HEK293 (cell line): ENCODE data around the gene DUSP3.

Source experiments
- CTCF ChIA-PET: fragments of 350-600 bp; formaldehyde crosslinking; extraction: SDS; loops from one replicate; lab custom pipeline; 2021; ENCODE audit warnings: antibody characterized with exemption; lab: Yijun Ruan, JAX
- POLR2A ChIA-PET: fragments of 300-600 bp; formaldehyde crosslinking; extraction: SDS; loops from one replicate; lab custom pipeline; 2020; ENCODE audit warnings: antibody characterized with exemption, inconsistent platforms; lab: Yijun Ruan, JAX
- H3K27ac ChIP-seq: fragments of 200-500 bp; sonication (Bioruptor generic); 2 replicates; pipeline ENCODE4 v1.5.1; 2014; ENCODE audit warnings: low read depth, low read length, control low read depth, inconsistent platforms; ENCODE audit errors: extremely low read depth
- H3K36me3 ChIP-seq, 2 experiments: fragments of 200-500 bp in 1 of 2; sonication (Bioruptor generic) in 1 of 2; 1 replicate in 1 of 2; 2 replicates in 1 of 2; pipeline ENCODE4 v1.5.1; 2014 to 2017; ENCODE audit warnings: inconsistent platforms in 2 of 2, low read length in 2 of 2; ENCODE audit not compliant: control insufficient read depth in 2 of 2, insufficient read depth in 1 of 2
- H3K4me1 ChIP-seq: fragments of 200-500 bp; sonication (Bioruptor generic); 2 replicates; pipeline ENCODE4 v1.5.1; 2014; ENCODE audit warnings: mild to moderate bottlenecking, low read length, inconsistent platforms; ENCODE audit not compliant: control insufficient read depth, insufficient read depth
- H3K4me3 ChIP-seq: 2 replicates; pipeline ENCODE4 v1.5.1; 2011; ENCODE audit warnings: low read depth, mild to moderate bottlenecking, control low read depth, low read length, moderate library complexity
- H3K9me3 ChIP-seq: fragments of 200-500 bp; sonication (Bioruptor generic); 2 replicates; pipeline ENCODE4 v1.5.1; 2014; ENCODE audit warnings: low read depth, low read length, inconsistent platforms; ENCODE audit not compliant: control insufficient read depth, insufficient read depth
- HOXD13 ChIP-seq: sonication (generic); formaldehyde crosslinking; IDR thresholded peaks from 2 replicates; pipeline ENCODE4 v1.8.0; 2022; ENCODE audit warnings: missing genetic modification reagents, borderline replicate concordance
- KLF7 ChIP-seq: fragments of 450-650 bp; formaldehyde crosslinking; IDR thresholded peaks from 2 replicates; pipeline ENCODE4 v1.5.1; 2016; ENCODE audit warnings: missing biosample characterization, missing genetic modification characterization, borderline replicate concordance
- PRDM1 ChIP-seq: fragments of 450-650 bp; formaldehyde crosslinking; IDR thresholded peaks from 2 replicates; pipeline ENCODE4; 2016; ENCODE audit warnings: missing biosample characterization, missing genetic modification characterization
- SP7 ChIP-seq: fragments of 450-650 bp; formaldehyde crosslinking; IDR thresholded peaks from 2 replicates; pipeline ENCODE4 v1.5.1; 2016; ENCODE audit warnings: missing biosample characterization, missing genetic modification characterization
- ZBTB10 ChIP-seq: fragments of 450-650 bp; formaldehyde crosslinking; IDR thresholded peaks from 2 replicates; pipeline ENCODE4 v1.5.1; 2016; ENCODE audit warnings: missing biosample characterization, missing genetic modification characterization
- ZBTB20 ChIP-seq: fragments of 450-650 bp; formaldehyde crosslinking; IDR thresholded peaks from 2 replicates; pipeline ENCODE4 v1.5.1; 2016; ENCODE audit warnings: missing biosample characterization, missing genetic modification characterization
- ZNF24 ChIP-seq: fragments of 450-650 bp; formaldehyde crosslinking; IDR thresholded peaks from 2 replicates; pipeline ENCODE4 v1.5.1; 2016; ENCODE audit warnings: missing biosample characterization, missing genetic modification characterization
- ZNF274 ChIP-seq, 2 experiments: fragments of 200-500 bp in 1 of 2; fragments of 450-650 bp in 1 of 2; sonication (Bioruptor generic) in 1 of 2; formaldehyde crosslinking in 1 of 2; IDR thresholded peaks; 2 replicates each; pipeline versions ENCODE4 v1.5.1 to v1.6.1; 2014 to 2016; ENCODE audit warnings: borderline replicate concordance in 1 of 2, inconsistent platforms in 1 of 2, low read length in 1 of 2, missing biosample characterization in 1 of 2, missing genetic modification characterization in 1 of 2
- ZNF350 ChIP-seq: fragments of 450-650 bp; formaldehyde crosslinking; IDR thresholded peaks from 2 replicates; pipeline ENCODE4 v1.5.0; 2017; ENCODE audit warnings: missing biosample characterization, mild to moderate bottlenecking, missing genetic modification characterization
- ZNF513 ChIP-seq: fragments of 450-650 bp; IDR thresholded peaks from 2 replicates; pipeline ENCODE4 v1.5.1; 2018; ENCODE audit warnings: missing biosample characterization, missing genetic modification characterization
- ZNF596 ChIP-seq: fragments of 450-650 bp; IDR thresholded peaks from 2 replicates; pipeline ENCODE4 v1.5.0; 2018; ENCODE audit warnings: missing biosample characterization, mild to moderate bottlenecking, missing genetic modification characterization, moderate library complexity
- ZNF660 ChIP-seq: fragments of 450-650 bp; IDR thresholded peaks from 2 replicates; pipeline ENCODE4 v1.5.1; 2018; ENCODE audit warnings: missing biosample characterization, mild to moderate bottlenecking, missing genetic modification characterization
- ZNF692 ChIP-seq: fragments of 450-650 bp; formaldehyde crosslinking; IDR thresholded peaks from 2 replicates; pipeline ENCODE4 v1.5.1; 2016; ENCODE audit warnings: missing biosample characterization, missing genetic modification characterization
- TF ChIP-seq, protein P1 (sequence below): IDR thresholded peaks from 2 replicates; pipeline ENCODE4 v1.6.1; 2011; ENCODE audit warnings: mild to moderate bottlenecking, low read depth, low read length, borderline replicate concordance
- TF ChIP-seq, protein P2 (sequence below): fragments of 450-650 bp; formaldehyde crosslinking; conservative IDR thresholded peaks from 2 replicates; pipeline ENCODE4 v1.5.1; 2016; ENCODE audit warnings: low read depth, missing biosample characterization, missing genetic modification characterization
- TF ChIP-seq, protein P3 (sequence below): fragments of 450-650 bp; formaldehyde crosslinking; IDR thresholded peaks from 2 replicates; pipeline ENCODE4 v1.5.1; 2016; ENCODE audit warnings: missing biosample characterization, missing genetic modification characterization
- TF ChIP-seq, protein P4 (sequence below): fragments of 450-650 bp; formaldehyde crosslinking; IDR thresholded peaks from 2 replicates; pipeline ENCODE4 v1.5.1; 2016; ENCODE audit warnings: missing biosample characterization, missing genetic modification characterization, borderline replicate concordance
- TF ChIP-seq, protein P5 (sequence below): fragments of 450-650 bp; formaldehyde crosslinking; IDR thresholded peaks from 2 replicates; pipeline ENCODE4 v1.5.0; 2017; ENCODE audit warnings: missing biosample characterization, missing genetic modification characterization, borderline replicate concordance

DUSP3 gene

DNA sequence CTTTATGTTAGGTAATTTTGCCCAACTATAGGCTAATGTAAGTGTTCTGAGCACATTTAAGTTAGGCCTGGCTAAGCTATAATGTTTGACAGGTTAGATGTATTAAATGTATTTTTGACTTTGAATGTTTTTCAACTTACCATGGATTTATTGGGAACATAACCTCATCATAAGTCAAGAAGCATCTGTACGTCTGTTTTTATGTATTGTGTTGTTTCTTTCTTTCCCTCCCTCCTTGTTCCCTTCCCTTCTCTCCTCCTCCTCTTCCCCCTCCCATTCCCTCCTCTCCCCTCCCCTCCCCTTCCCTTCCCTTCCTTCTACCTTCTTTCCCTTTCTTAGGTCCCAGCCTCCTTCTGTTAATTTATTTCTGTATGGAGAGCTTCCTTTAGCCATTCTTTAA, 10.7 kb upstream of the DUSP3 start:
- no peak overlapping the region for H3K4me3 ChIP-seq
- H3K4me1 ChIP-seq: no peaks in the 10 kb centered on the region
- H3K27ac ChIP-seq: no peak overlapping the region
- POLR2A ChIA-PET: no interaction called here
- CTCF ChIA-PET: interaction anchor here (0.9 to 1.0 kb wide), 2 partner anchors 23 to 24 kb away, joined by 3 to 4 read pairs; no protein-coding TSS in a partner anchor
- no peaks in the 10 kb centered on the region for H3K36me3 ChIP-seq
- no peaks in the 10 kb centered on the region; the same call in 1 of the 2 replicates for H3K9me3 ChIP-seq
- no peak for TF ChIP-seq SP7 (tag by site-specific recombination)
- TF ChIP-seq, protein P1, sequence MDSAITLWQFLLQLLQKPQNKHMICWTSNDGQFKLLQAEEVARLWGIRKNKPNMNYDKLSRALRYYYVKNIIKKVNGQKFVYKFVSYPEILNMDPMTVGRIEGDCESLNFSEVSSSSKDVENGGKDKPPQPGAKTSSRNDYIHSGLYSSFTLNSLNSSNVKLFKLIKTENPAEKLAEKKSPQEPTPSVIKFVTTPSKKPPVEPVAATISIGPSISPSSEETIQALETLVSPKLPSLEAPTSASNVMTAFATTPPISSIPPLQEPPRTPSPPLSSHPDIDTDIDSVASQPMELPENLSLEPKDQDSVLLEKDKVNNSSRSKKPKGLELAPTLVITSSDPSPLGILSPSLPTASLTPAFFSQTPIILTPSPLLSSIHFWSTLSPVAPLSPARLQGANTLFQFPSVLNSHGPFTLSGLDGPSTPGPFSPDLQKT: no peak
- TF ChIP-seq, protein P2, sequence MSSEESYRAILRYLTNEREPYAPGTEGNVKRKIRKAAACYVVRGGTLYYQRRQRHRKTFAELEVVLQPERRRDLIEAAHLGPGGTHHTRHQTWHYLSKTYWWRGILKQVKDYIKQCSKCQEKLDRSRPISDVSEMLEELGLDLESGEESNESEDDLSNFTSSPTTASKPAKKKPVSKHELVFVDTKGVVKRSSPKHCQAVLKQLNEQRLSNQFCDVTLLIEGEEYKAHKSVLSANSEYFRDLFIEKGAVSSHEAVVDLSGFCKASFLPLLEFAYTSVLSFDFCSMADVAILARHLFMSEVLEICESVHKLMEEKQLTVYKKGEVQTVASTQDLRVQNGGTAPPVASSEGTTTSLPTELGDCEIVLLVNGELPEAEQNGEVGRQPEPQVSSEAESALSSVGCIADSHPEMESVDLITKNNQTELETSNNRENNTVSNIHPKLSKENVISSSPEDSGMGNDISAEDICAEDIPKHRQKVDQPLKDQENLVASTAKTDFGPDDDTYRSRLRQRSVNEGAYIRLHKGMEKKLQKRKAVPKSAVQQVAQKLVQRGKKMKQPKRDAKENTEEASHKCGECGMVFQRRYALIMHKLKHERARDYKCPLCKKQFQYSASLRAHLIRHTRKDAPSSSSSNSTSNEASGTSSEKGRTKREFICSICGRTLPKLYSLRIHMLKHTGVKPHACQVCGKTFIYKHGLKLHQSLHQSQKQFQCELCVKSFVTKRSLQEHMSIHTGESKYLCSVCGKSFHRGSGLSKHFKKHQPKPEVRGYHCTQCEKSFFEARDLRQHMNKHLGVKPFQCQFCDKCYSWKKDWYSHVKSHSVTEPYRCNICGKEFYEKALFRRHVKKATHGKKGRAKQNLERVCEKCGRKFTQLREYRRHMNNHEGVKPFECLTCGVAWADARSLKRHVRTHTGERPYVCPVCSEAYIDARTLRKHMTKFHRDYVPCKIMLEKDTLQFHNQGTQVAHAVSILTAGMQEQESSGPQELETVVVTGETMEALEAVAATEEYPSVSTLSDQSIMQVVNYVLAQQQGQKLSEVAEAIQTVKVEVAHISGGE (tag by site-specific recombination): no peak
- TF ChIP-seq ZNF350 (tag by site-specific recombination): no peak
- TF ChIP-seq ZNF660 (tag by site-specific recombination): no peak
- no peak for TF ChIP-seq ZNF692 (tag by site-specific recombination)
- no peak for TF ChIP-seq ZNF24
- no peak for TF ChIP-seq ZBTB10 (tag by site-specific recombination)
- no peak for TF ChIP-seq KLF7 (tag by site-specific recombination)
- no peak for TF ChIP-seq ZNF596 (tag by site-specific recombination)
- no peak for TF ChIP-seq ZBTB20 (tag by site-specific recombination)
- TF ChIP-seq, protein P3, sequence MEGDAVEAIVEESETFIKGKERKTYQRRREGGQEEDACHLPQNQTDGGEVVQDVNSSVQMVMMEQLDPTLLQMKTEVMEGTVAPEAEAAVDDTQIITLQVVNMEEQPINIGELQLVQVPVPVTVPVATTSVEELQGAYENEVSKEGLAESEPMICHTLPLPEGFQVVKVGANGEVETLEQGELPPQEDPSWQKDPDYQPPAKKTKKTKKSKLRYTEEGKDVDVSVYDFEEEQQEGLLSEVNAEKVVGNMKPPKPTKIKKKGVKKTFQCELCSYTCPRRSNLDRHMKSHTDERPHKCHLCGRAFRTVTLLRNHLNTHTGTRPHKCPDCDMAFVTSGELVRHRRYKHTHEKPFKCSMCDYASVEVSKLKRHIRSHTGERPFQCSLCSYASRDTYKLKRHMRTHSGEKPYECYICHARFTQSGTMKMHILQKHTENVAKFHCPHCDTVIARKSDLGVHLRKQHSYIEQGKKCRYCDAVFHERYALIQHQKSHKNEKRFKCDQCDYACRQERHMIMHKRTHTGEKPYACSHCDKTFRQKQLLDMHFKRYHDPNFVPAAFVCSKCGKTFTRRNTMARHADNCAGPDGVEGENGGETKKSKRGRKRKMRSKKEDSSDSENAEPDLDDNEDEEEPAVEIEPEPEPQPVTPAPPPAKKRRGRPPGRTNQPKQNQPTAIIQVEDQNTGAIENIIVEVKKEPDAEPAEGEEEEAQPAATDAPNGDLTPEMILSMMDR (tag by site-specific recombination): no peak
- TF ChIP-seq ZNF274 (IDR thresholded peaks at IDR 0.05; ENCODE audit: low read length): no peak
- TF ChIP-seq ZNF274 (tag by site-specific recombination; IDR thresholded peaks at IDR 0.05; ENCODE audit: borderline replicate concordance): no peak
- TF ChIP-seq ZNF513 (tag by site-specific recombination): no peak
- TF ChIP-seq, protein P4, sequence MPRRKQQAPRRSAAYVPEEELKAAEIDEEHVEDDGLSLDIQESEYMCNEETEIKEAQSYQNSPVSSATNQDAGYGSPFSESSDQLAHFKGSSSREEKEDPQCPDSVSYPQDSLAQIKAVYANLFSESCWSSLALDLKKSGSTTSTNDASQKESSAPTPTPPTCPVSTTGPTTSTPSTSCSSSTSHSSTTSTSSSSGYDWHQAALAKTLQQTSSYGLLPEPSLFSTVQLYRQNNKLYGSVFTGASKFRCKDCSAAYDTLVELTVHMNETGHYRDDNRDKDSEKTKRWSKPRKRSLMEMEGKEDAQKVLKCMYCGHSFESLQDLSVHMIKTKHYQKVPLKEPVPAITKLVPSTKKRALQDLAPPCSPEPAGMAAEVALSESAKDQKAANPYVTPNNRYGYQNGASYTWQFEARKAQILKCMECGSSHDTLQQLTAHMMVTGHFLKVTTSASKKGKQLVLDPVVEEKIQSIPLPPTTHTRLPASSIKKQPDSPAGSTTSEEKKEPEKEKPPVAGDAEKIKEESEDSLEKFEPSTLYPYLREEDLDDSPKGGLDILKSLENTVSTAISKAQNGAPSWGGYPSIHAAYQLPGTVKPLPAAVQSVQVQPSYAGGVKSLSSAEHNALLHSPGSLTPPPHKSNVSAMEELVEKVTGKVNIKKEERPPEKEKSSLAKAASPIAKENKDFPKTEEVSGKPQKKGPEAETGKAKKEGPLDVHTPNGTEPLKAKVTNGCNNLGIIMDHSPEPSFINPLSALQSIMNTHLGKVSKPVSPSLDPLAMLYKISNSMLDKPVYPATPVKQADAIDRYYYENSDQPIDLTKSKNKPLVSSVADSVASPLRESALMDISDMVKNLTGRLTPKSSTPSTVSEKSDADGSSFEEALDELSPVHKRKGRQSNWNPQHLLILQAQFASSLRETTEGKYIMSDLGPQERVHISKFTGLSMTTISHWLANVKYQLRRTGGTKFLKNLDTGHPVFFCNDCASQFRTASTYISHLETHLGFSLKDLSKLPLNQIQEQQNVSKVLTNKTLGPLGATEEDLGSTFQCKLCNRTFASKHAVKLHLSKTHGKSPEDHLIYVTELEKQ (tag by site-specific recombination): no peak
- no peak for TF ChIP-seq PRDM1 (tag by site-specific recombination)
- TF ChIP-seq HOXD13: no peak
- TF ChIP-seq, protein P5, sequence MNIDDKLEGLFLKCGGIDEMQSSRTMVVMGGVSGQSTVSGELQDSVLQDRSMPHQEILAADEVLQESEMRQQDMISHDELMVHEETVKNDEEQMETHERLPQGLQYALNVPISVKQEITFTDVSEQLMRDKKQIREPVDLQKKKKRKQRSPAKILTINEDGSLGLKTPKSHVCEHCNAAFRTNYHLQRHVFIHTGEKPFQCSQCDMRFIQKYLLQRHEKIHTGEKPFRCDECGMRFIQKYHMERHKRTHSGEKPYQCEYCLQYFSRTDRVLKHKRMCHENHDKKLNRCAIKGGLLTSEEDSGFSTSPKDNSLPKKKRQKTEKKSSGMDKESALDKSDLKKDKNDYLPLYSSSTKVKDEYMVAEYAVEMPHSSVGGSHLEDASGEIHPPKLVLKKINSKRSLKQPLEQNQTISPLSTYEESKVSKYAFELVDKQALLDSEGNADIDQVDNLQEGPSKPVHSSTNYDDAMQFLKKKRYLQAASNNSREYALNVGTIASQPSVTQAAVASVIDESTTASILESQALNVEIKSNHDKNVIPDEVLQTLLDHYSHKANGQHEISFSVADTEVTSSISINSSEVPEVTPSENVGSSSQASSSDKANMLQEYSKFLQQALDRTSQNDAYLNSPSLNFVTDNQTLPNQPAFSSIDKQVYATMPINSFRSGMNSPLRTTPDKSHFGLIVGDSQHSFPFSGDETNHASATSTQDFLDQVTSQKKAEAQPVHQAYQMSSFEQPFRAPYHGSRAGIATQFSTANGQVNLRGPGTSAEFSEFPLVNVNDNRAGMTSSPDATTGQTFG: no peak
